Osteocyte (in vitro differentiated cells): Measurements from ENCODE around the gene SYCP2. TPM values are rescaled to one million over a fixed set of nuclear protein-coding genes. Genes with fewer than 3 reads are reported as not detected.

Experiments used
- DNase-seq: peaks from one replicate; pipeline ENCODE4 v3.0.0; 2021; ENCODE audit warnings: mixed read lengths; ENCODE audit not compliant: unreplicated experiment; ENCODE audit errors: extremely low spot score
- H3K27ac Mint-ChIP-seq: one replicate; pipeline ENCODE4 v1.8.0; 2021; ENCODE audit warnings: mild to moderate bottlenecking, mixed read lengths; ENCODE audit not compliant: unreplicated experiment
- H3K27me3 Mint-ChIP-seq: one replicate; pipeline ENCODE4 v1.8.0; 2021; ENCODE audit warnings: mixed read lengths; ENCODE audit not compliant: unreplicated experiment
- H3K36me3 Mint-ChIP-seq: one replicate; pipeline ENCODE4 v1.8.0; 2021; ENCODE audit warnings: mixed read lengths; ENCODE audit not compliant: unreplicated experiment
- H3K4me1 Mint-ChIP-seq: one replicate; pipeline ENCODE4 v1.8.0; 2021; ENCODE audit warnings: mixed read lengths; ENCODE audit not compliant: unreplicated experiment
- H3K4me3 Mint-ChIP-seq: one replicate; pipeline ENCODE4 v1.8.0; 2021; ENCODE audit warnings: mild to moderate bottlenecking, moderate library complexity, mixed read lengths; ENCODE audit not compliant: unreplicated experiment
- H3K9me3 Mint-ChIP-seq: one replicate; pipeline ENCODE4 v1.8.0; 2021; ENCODE audit warnings: mixed read lengths; ENCODE audit not compliant: unreplicated experiment
- total RNA-seq: library from RNA; stranded (reverse); gene quantifications from 2 replicates; pipeline ENCODE4 v1.2.1, GENCODE V29; 2021
- TF ChIP-seq, protein P1 (sequence below): fragments of 200-600 bp; sonication (generic); IDR thresholded peaks from 2 replicates; pipeline ENCODE4 v1.5.0; 2021; ENCODE audit warnings: antibody characterized with exemption, mild to moderate bottlenecking, moderate library complexity

The SYCP2 gene
- total RNA-seq, 1 donor from 2014 or later = 2.1 TPM

DNA sequence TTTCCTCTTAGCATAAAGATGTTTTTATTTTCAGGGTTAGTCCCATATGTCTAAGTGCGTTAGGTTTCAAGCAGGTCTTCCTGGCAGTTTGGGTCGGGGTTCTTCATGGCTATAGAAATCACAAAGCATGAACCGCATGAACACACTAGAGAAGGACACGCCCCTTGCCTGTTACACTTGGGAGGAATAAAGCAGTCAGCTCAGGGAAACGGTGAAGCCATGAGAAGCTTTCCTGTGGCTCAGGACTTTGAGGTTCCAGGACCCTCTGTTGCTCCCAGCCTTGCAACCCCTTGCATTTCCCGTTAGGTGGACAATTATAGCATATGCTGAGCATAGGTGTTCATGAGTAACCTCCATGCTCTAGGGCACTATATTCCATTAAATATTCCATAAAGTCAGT, 96.7 kb downstream of the SYCP2 start:
- Mint-ChIP-seq H3K36me3 (no peaks in the 10 kb centered on the region), H3K27me3 (peaks cover 7% of the 10 kb centered on the region), H3K4me1 (peaks cover 18% of the 10 kb centered on the region), H3K9me3 (no peaks in the 10 kb centered on the region), H3K4me3 (no peak overlapping the region), H3K27ac (no peak overlapping the region)
- TF ChIP-seq, protein P1, sequence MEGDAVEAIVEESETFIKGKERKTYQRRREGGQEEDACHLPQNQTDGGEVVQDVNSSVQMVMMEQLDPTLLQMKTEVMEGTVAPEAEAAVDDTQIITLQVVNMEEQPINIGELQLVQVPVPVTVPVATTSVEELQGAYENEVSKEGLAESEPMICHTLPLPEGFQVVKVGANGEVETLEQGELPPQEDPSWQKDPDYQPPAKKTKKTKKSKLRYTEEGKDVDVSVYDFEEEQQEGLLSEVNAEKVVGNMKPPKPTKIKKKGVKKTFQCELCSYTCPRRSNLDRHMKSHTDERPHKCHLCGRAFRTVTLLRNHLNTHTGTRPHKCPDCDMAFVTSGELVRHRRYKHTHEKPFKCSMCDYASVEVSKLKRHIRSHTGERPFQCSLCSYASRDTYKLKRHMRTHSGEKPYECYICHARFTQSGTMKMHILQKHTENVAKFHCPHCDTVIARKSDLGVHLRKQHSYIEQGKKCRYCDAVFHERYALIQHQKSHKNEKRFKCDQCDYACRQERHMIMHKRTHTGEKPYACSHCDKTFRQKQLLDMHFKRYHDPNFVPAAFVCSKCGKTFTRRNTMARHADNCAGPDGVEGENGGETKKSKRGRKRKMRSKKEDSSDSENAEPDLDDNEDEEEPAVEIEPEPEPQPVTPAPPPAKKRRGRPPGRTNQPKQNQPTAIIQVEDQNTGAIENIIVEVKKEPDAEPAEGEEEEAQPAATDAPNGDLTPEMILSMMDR = no peak
- no peak for DNase-seq

DNA sequence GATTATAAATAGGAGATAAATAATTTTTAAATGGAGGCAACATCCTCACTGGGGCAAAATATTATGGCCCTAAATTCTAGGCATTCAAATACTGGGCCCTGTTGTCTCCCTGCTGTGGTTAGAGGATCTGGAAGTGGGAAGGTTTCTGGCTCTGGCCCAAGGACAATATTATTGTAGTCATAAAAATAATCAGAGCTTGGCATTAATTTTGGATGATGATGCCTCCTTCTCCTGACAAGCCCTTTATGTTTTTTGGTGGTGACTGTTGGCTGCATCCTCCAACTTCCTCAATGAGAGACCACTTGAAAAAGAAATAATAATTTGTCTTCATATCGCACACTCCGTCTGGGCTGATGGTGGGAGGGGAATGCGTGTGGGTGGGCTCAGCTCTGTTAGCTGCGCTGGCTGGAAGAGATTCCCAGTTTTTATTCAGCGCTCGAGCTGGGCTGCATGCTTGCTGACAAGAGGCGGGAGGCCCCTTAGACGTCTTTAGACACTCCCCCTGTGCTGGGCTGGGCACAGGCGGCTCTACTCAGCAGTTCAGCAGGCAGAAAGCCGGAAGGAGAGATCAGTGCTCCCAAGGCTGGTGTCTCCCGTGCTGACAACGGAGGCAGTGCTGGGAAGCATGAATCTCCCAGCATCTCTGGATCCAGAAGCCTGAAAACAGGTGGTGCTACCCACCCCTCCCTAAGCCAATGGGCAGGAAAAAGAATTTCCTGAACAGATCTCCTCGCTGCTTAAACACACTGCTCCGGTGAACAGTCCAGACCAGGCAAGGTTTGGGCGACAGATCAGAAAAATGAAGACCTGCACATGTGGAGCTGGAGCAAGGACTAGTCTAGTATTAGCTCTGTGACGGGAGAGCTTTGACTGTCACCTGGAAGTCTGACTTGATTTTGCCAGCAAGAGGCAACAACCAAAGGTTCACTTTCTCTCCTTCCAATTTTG, 97.7 kb downstream of the SYCP2 start:
- TF ChIP-seq, protein P1 = no peak
- H3K27me3 Mint-ChIP-seq = peaks cover 7% of the 10 kb centered on the region
- peak overlapping the region; percentile 12 for H3K27ac Mint-ChIP-seq
- peak; percentile 85 for DNase-seq
- peaks cover 18% of the 10 kb centered on the region for H3K4me1 Mint-ChIP-seq
- H3K36me3 Mint-ChIP-seq = no peaks in the 10 kb centered on the region
- H3K4me3 Mint-ChIP-seq = peak overlapping the region; percentile 56
- no peaks in the 10 kb centered on the region for H3K9me3 Mint-ChIP-seq

DNA sequence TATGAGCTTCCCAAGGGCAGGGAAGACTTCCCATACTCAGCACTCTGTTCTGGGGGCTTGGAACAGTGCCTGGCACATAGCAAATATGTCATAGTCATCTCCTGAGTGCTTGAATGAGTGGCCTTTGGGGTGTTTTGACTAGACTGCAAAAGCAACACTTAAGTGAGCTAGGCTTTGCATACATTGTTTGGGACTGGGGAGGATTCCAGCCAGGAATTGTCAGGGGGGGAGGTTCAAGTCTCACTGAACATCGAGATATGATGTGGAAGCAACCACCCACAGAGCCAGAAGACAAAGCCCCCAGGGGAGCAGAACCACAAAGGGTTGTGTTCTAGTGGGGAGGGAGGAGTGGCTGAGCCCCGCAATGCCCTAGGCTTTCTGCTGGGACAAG, 98.4 kb downstream of the SYCP2 start:
- Mint-ChIP-seq H3K36me3 (no peaks in the 10 kb centered on the region), H3K9me3 (no peaks in the 10 kb centered on the region), H3K27ac (no peak overlapping the region), H3K4me1 (peaks cover 18% of the 10 kb centered on the region), H3K27me3 (peaks cover 9% of the 10 kb centered on the region), H3K4me3 (no peak overlapping the region)
- no peak for DNase-seq
- TF ChIP-seq, protein P1 = no peak

DNA sequence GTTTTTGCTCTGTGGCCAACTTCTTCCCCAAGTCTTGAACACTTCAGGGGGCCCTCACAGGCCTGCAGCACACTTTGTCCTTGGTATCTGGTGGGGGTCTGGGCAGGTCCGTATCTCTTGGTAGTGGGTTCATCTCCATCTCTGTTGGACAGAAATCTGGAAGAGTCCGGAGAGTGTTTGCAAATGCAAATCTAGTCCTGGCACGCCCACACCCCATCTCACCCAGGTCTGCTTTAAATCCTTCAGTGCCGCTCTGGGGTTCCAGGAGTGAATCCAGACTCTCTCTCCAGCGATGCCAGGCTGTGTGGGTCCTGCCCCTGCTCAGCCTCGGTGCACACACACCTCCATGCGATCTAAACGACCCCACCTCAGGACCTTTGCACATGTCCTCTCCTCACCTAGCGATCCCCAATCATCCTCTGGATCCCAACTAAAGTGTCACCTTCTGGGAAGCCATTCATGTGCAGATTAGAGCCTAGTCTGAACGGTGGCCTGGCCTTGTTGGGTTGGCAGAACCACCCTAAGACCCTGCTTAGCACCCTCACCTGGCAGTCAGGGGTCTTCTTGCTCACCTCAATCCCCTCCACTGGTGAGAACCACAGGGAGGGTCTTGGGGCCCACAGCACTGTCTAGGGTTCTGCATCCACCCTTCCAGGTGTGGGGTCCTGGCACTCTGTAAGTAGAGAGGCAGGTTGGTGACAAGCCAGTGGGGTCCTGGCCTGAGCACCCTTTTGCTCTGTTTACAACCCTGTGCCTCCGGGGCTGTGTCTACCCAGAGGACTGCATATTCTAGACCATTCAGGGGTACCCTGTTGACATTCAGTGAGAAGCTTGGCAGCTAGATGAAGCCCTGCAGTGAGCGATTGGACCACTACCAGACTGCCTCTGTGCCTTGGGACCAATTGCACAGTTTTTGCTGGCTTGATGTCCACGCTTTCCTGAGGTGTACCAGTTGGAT, 100.8 kb downstream of the SYCP2 start:
- TF ChIP-seq, protein P1 = no peak
- H3K4me3 Mint-ChIP-seq = no peak overlapping the region

More for the DNA sequence above, 100.8 kb downstream of the SYCP2 start:
- Mint-ChIP-seq H3K27me3 (peaks cover 14% of the 10 kb centered on the region), H3K27ac (no peak overlapping the region), H3K9me3 (no peaks in the 10 kb centered on the region), H3K36me3 (no peaks in the 10 kb centered on the region), H3K4me1 (peaks cover 18% of the 10 kb centered on the region)
- peak; percentile 71 for DNase-seq
